ENCODE data around the gene CD200R1L.

The CD200R1L gene

GRCh38 chr3:112817797-112818196 is 28.9 kb downstream of the CD200R1L start:
- DNase-seq, result no peak

GRCh38 chr3:112817271-112817670 is 29.4 kb downstream of the CD200R1L start:
- DNase-seq, result no peak

- no peak for DNase-seq
Measured at GRCh38 chr3:112815981-112816380, 30.7 kb downstream of the CD200R1L start.

GRCh38 chr3:112814266-112814665 is 32.4 kb downstream of the CD200R1L start:
- no peak for DNase-seq

- no peak for DNase-seq
Measured at GRCh38 chr3:112813723-112814171, 32.9 kb downstream of the CD200R1L start.

GRCh38 chr3:112813016-112813415 is 33.6 kb downstream of the CD200R1L start:
- DNase-seq, result no peak

- DNase-seq, result no peak
Measured at GRCh38 chr3:112811917-112812660, 34.6 kb downstream of the CD200R1L start.

- no peak for DNase-seq
Measured at GRCh38 chr3:112811131-112811884, 35.4 kb downstream of the CD200R1L start.

- DNase-seq, result no peak
Measured at GRCh38 chr3:112810561-112810960, 36.1 kb downstream of the CD200R1L start.

GRCh38 chr3:112808136-112808535 is 38.5 kb downstream of the CD200R1L start:
- no peak for DNase-seq

- DNase-seq, result no peak
Measured at GRCh38 chr3:112807685-112808084, 39.0 kb downstream of the CD200R1L start.

GRCh38 chr3:112806903-112807302 is 39.8 kb downstream of the CD200R1L start:
- DNase-seq, result no peak

GRCh38 chr3:112805126-112805525 is 41.5 kb downstream of the CD200R1L start:
- no peak for DNase-seq

- DNase-seq, result no peak
Measured at GRCh38 chr3:112804021-112804420, 42.6 kb downstream of the CD200R1L start.

GRCh38 chr3:112803467-112803866 is 43.2 kb downstream of the CD200R1L start:
- DNase-seq, result no peak

GRCh38 chr3:112802338-112802737 is 44.3 kb downstream of the CD200R1L start:
- no peak for DNase-seq

GRCh38 chr3:112799946-112800345 is 46.7 kb downstream of the CD200R1L start:
- DNase-seq, result no peak

- no peak for DNase-seq
Measured at GRCh38 chr3:112794622-112795172, 52.0 kb downstream of the CD200R1L start.

GRCh38 chr3:112793326-112794081 is 53.2 kb downstream of the CD200R1L start:
- DNase-seq, result no peak

- DNase-seq, result no peak
Measured at GRCh38 chr3:112791736-112792135, 54.9 kb downstream of the CD200R1L start.

- no peak for DNase-seq
Measured at GRCh38 chr3:112789787-112790186, 56.9 kb downstream of the CD200R1L start.

- DNase-seq, result no peak
Measured at GRCh38 chr3:112786881-112787579, 59.6 kb downstream of the CD200R1L start.
